ENCODE measurements around the gene FAM234A.

Gene FAM234A

DNA sequence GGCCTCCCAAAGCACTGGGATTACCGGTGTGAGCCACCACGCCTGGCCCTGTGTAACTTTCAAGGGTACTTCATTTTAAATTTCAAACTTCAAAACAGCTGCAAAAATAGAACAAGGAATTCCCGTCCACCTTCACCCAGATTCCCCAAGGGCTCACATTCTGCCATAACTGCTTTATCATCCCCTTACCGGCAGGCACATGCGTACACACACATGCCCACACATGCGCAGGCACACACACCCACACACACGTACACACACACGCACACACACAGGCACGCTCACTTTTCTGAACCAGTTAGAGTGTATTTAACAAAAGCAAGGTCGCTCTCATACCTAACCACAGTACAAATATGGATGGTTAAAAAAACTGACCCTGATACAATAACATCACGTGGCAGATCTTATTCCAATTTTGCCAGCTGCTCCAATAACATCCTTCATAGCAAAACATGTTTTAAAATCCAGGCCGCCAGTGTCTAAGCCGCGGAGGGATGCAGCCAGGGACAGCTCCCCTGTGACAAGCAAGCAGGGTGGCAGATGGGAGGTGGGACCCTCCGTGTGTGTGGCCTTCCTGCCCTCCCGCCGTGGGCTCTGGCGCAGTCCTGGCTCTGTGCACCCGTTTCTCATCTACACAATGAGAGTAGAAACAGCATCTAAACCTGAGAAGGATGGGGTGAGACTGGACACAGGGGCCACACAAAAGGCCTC, 71.5 kb downstream of the FAM234A start:
- DNase-seq: no peak

GRCh38 chr16:306911-307370, 72.3 kb downstream of the FAM234A start:
- DNase-seq: no peak

DNA sequence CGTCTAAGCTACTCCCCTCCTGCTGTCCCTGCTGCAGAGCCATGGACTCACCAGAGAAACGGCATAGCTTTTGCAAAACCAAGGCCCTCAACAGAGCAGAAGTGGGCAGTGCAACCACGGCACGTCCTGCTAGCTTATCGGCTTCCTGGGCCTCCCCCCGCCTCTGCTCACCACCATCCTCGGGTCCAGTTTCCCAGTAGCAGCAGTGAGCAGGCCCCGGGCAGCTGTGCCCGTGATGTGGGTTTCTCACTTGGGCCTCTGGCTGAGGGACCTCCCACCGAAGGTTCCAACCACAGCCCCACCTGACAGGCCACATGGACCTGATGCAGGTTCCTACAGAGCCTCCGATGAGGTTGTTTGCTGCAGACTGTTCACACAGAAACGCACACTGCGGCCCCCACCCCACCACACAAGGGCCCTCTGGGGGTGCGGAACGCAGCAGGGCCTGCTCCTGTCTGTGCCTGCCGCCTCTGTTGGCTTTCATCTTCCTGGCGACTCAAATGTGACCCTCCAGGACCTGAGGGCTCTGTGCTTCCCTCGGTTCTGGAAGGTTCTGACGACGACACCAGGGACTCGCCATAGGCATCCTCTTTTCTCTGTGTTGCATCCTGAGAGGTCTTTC, 73.2 kb downstream of the FAM234A start:
- DNase-seq: no peak

- DNase-seq: no peak
These were observed 74.9 kb downstream of the FAM234A start for GRCh38 chr16:309476-309875.

- no peak for DNase-seq
These were observed 77.1 kb downstream of the FAM234A start for GRCh38 chr16:311725-312124.

DNA sequence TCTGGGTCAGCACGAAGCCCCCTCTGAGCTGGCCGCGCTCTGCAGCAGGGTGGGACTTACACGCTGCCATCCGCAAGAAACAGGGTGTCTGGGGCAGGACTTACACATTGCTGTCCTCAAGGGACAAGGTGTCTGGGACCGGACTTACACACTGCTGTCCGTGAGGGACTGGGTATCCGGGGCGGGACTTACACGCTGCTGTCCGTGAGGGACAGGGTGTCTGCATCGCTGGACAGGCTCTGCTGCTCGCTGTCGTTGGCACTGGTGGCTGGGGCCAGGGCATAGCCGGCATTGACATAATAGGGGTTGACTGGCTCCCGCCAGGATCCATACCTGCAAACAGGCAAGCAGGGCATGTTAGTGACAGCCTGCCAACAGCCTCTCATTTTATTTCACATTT, 79.7 kb downstream of the FAM234A start:
- DNase-seq: no peak

- no peak for DNase-seq
These were observed 80.2 kb downstream of the FAM234A start for GRCh38 chr16:314795-315299.

All from NCI-H774 (cell line).